Mesodermal cell (in vitro differentiated cells): ENCODE measurements around the gene APPL2.
"Not testable (repeated sequence)": the region's sequence is repeated elsewhere in the genome, so short reads cannot be mapped to it uniquely, and the experiment has no call there.

Source experiments
- H3K27ac ChIP-seq: 2 replicates; pipeline ENCODE4 v1.7.0; 2013; ENCODE audit warnings: mild to moderate bottlenecking, low read depth, low read length, moderate library complexity; ENCODE audit not compliant: severe bottlenecking
- H3K36me3 ChIP-seq: 2 replicates; pipeline ENCODE4 v1.7.1; 2013; ENCODE audit warnings: mild to moderate bottlenecking, low read length, moderate library complexity; ENCODE audit not compliant: control insufficient read depth, insufficient read depth
- H3K4me1 ChIP-seq: one replicate; pipeline ENCODE4 v1.7.1; 2013; ENCODE audit warnings: mild to moderate bottlenecking, low read length; ENCODE audit not compliant: insufficient read depth, control insufficient read depth, poor library complexity, severe bottlenecking
- H3K4me3 ChIP-seq: 2 replicates; pipeline ENCODE4 v1.7.0; 2013; ENCODE audit warnings: low read length, control low read depth, mild to moderate bottlenecking; ENCODE audit not compliant: insufficient read depth, poor library complexity, severe bottlenecking; ENCODE audit errors: extremely low read depth
- H3K9me3 ChIP-seq: 2 replicates; pipeline ENCODE4 v1.7.1; 2013; ENCODE audit warnings: mild to moderate bottlenecking, low read length, moderate library complexity; ENCODE audit not compliant: control insufficient read depth
- WGBS, 2 experiments: methylation state at CpG; one replicate each; pipeline ENCODE4 v1.1.5; 2013; ENCODE audit warnings: missing lambda C conversion rate in 2 of 2; ENCODE audit not compliant: insufficient coverage in 2 of 2; 5-methylcytosine and 5-hydroxymethylcytosine counted together

APPL2 gene

GRCh38 chr12:105272152-105272551, 36.2 kb upstream of the APPL2 start:
- no peaks in the 10 kb centered on the region for H3K36me3 ChIP-seq
- H3K9me3 ChIP-seq, result no peaks in the 10 kb centered on the region
- WGBS, 2 experiments, result 80 to 94% methylated on average over 2 of the region's 3 CpGs
- H3K4me1 ChIP-seq, result peaks cover 11% of the 10 kb centered on the region
- no peak overlapping the region for H3K4me3 ChIP-seq
- no peak overlapping the region for H3K27ac ChIP-seq

- Histone ChIP-seq H3K36me3 (no peaks in the 10 kb centered on the region), H3K9me3 (no peaks in the 10 kb centered on the region), H3K4me1 (peaks cover 11% of the 10 kb centered on the region), H3K4me3 (no peak overlapping the region), H3K27ac (no peak overlapping the region)
- no CpG with 5 or more reads among the region's 1 CpG for WGBS, 2 experiments
Observed at GRCh38 chr12:105271364-105271763, 35.4 kb upstream of the APPL2 start.

- WGBS, 2 experiments, result no CpG with 5 or more reads among the region's 4 CpGs
- no peak overlapping the region for H3K27ac ChIP-seq
- H3K36me3 ChIP-seq, result no peaks in the 10 kb centered on the region
- no peaks in the 10 kb centered on the region for H3K9me3 ChIP-seq
- no peak overlapping the region for H3K4me3 ChIP-seq
- peaks cover 11% of the 10 kb centered on the region for H3K4me1 ChIP-seq
Observed at GRCh38 chr12:105270671-105271255, 34.8 kb upstream of the APPL2 start.

GRCh38 chr12:105267711-105268110, 31.7 kb upstream of the APPL2 start:
- WGBS, 2 experiments, result 94 to 95% methylated on average over 2 to 3 of the region's 4 CpGs
- no peaks in the 10 kb centered on the region for H3K36me3 ChIP-seq
- H3K27ac ChIP-seq, result peak overlapping the region; percentile 17
- peaks cover 11% of the 10 kb centered on the region for H3K4me1 ChIP-seq
- no peaks in the 10 kb centered on the region for H3K9me3 ChIP-seq
- no peak overlapping the region for H3K4me3 ChIP-seq

- H3K36me3 ChIP-seq, result no peaks in the 10 kb centered on the region
- peaks cover 2% of the 10 kb centered on the region for H3K4me1 ChIP-seq
- no peaks in the 10 kb centered on the region for H3K9me3 ChIP-seq
- WGBS, 2 experiments, result 93 to 100% methylated on average over 2 of the region's 4 CpGs
- H3K27ac ChIP-seq, result no peak overlapping the region
- no peak overlapping the region for H3K4me3 ChIP-seq
Observed at GRCh38 chr12:105264771-105265170, 28.8 kb upstream of the APPL2 start.

GRCh38 chr12:105262461-105263184, 26.6 kb upstream of the APPL2 start:
- WGBS, 2 experiments, result 93 to 100% methylated on average over 2 to 3 of the region's 6 CpGs
- Histone ChIP-seq H3K27ac (no peak overlapping the region), H3K4me3 (no peak overlapping the region)

GRCh38 chr12:105261010-105261409, 25.0 kb upstream of the APPL2 start:
- no peaks in the 10 kb centered on the region for H3K9me3 ChIP-seq
- WGBS, 2 experiments, result 60% methylated on average over 1 of the region's 2 CpGs; no CpG with 5 or more reads in 1 of the 2 experiments
- no peak overlapping the region for H3K4me3 ChIP-seq
- no peaks in the 10 kb centered on the region for H3K36me3 ChIP-seq
- H3K4me1 ChIP-seq, result peaks cover 6% of the 10 kb centered on the region
- H3K27ac ChIP-seq, result no peak overlapping the region

More at GRCh38 chr12:105262461-105263184, 26.6 kb upstream of the APPL2 start:
- Histone ChIP-seq H3K4me1 (no peaks in the 10 kb centered on the region), H3K9me3 (no peaks in the 10 kb centered on the region), H3K36me3 (no peaks in the 10 kb centered on the region)

- Histone ChIP-seq H3K27ac (no peak overlapping the region), H3K4me1 (peaks cover 20% of the 10 kb centered on the region), H3K36me3 (no peaks in the 10 kb centered on the region), H3K4me3 (no peak overlapping the region), H3K9me3 (no peaks in the 10 kb centered on the region)
- 90 to 100% methylated on average over 2 of the region's 3 CpGs for WGBS, 2 experiments
Observed at GRCh38 chr12:105259226-105259625, 23.3 kb upstream of the APPL2 start.

- 83 to 89% methylated on average over 1 to 3 of the region's 4 CpGs for WGBS, 2 experiments
- H3K4me3 ChIP-seq, result no peak overlapping the region
Observed at GRCh38 chr12:105257321-105257728, 21.4 kb upstream of the APPL2 start.

GRCh38 chr12:105256921-105257320, 20.9 kb upstream of the APPL2 start:
- no peak overlapping the region for H3K27ac ChIP-seq
- H3K9me3 ChIP-seq, result no peaks in the 10 kb centered on the region
- no CpG with 5 or more reads among the region's 3 CpGs for WGBS, 2 experiments
- no peak overlapping the region for H3K4me3 ChIP-seq
- peaks cover 33% of the 10 kb centered on the region for H3K4me1 ChIP-seq
- H3K36me3 ChIP-seq, result no peaks in the 10 kb centered on the region

More at GRCh38 chr12:105257321-105257728, 21.4 kb upstream of the APPL2 start:
- no peaks in the 10 kb centered on the region for H3K36me3 ChIP-seq
- peaks cover 33% of the 10 kb centered on the region for H3K4me1 ChIP-seq
- H3K9me3 ChIP-seq, result no peaks in the 10 kb centered on the region
- H3K27ac ChIP-seq, result no peak overlapping the region

- WGBS, 2 experiments, result 83 to 84% methylated on average over 1 to 4 of the region's 5 CpGs
Observed at GRCh38 chr12:105256431-105256830, 20.5 kb upstream of the APPL2 start.

More at GRCh38 chr12:105256431-105256830, 20.5 kb upstream of the APPL2 start:
- peaks cover 33% of the 10 kb centered on the region for H3K4me1 ChIP-seq
- not testable (repeated sequence) for H3K4me3 ChIP-seq, H3K9me3 ChIP-seq, H3K27ac ChIP-seq, H3K36me3 ChIP-seq
